ENCODE results near the gene ATOSB.
"Not testable (repeated sequence)": the region's sequence is repeated elsewhere in the genome, so short reads cannot be mapped to it uniquely, and the experiment has no call there.

ATOSB gene

GRCh38 chr9:35115680-35116538 lies at the start of gene ATOSB:
ATOSB (minus strand) TSS chr9:35115862; CDS start chr9:35108274, 7,588 bp downstream.
- peak; percentile 98 for DNase-seq

GRCh38 chr9:35164711-35165110 lies 49.0 kb upstream of the ATOSB start:
- peak; percentile 14 for DNase-seq

GRCh38 chr9:35163413-35163812 lies 47.8 kb upstream of the ATOSB start:
- no peak for DNase-seq

DNA sequence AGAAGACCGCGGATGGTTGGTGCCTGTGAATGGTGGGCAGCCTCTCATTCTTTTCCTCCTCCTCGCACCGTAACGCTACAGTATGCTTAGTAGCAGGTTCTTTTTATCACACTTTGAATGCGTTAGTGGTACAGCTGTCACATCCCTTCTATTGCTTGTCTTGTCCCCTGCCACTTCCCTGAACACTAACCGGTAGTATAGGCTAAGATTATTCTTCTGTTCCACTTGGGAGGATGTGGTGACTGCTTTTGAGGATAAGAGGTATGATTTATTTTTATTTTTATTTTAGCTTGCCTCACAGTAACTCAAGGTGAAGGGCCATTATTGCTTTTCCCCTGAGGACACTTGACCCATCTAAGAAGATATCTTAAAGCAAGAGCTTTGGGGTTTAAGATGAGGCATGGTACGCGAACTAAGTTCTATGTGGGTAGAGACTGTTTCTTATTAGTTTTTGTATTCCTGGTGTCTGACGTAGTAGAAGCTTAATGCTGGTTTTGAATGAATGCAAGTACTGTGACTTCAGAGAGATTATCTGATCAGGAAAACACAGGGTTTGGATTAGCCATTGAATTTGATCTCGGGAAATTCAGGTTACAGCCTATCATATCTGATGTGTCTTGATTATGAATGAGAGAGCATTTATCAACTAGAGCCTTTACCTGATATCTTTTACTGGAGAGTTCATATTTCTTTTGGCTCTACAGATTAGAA lies 47.1 kb upstream of the ATOSB start:
- no peak for DNase-seq

DNA sequence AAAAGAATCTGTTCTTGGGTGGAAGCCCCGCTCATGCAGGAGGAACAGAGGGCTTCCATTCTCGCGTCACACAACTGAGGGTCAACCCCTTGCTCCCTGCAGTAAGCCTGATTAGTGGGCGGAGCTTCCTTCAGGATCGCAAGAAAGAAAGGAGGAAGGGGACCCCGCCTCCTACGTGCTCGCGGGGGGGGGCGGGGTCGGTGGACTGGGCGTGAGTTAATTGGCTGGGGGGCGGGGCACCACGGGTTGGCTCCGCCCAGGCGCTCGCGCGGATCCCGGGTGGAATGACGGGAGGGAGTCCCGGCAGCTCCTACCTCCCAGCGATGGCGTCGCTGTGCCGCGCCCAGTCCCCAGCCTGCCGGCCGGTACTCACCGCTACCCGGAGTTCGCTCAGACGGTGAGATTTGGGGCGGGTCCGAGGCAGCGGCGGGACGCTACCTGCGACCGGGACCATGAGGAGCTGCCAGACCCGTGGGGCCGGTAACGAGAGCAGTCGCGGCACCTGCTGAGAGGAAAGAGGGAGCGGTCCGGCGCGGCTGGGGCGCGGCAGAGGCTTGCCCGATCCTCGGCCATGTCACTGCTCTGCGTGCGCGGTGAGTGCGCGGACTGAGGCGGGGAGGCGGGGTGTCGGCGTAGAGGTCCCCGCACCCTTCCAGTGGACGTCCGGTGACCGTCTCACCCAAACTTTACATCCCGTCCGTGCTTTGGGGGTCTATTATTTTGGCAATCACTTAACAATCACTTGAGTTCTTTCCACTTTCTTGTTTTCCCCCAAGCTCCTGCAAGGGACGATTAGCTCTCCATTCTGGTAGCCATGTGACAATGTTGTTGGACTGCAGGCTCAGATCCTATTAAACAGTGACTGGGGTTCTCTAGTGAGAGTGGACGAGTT lies 46.3 kb upstream of the ATOSB start, which contains the start of gene UNC13B:
Gene UNC13B (plus strand): TSS at position 297 of the 892 bp plus-strand sequence. CDS start 275 bp downstream, at position 572.
- DNase-seq = peak; percentile 94

DNA sequence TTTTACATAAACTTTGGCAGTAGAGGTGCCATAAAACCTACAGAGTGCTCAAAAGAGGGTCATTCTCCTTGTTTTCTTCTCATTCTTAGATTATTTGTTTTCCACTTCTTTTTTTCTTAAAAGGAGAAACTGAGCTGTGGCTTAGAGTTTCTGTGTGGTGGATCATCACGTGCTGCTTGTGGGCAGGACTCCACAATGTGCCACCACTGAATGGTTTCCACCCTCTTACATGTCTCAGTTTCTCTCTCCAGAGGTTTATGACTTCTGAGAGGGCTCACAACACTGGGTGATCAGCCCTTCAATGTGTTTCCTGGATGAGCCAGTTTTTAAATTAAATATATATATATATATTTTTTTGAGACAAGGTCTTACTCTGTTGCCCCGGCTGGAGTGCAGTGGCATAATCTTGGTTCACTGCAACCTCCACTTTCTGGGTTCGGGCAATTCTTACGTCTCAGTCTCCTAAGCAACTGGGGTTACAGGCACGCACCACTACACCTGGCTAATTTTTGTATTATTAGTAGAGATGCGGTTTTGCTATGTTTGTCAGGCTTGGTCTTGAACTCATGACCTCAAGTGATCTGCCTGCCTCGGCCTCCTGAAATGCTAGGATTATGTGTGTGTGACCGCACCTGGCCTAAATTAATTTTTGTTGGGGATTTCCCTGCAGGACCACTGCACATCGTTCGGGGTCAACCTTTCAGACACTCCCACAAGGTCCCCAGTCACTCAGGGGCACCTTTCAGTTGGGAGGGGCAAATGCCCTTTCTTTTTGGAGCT lies 43.0 kb upstream of the ATOSB start:
- DNase-seq = no peak

DNA sequence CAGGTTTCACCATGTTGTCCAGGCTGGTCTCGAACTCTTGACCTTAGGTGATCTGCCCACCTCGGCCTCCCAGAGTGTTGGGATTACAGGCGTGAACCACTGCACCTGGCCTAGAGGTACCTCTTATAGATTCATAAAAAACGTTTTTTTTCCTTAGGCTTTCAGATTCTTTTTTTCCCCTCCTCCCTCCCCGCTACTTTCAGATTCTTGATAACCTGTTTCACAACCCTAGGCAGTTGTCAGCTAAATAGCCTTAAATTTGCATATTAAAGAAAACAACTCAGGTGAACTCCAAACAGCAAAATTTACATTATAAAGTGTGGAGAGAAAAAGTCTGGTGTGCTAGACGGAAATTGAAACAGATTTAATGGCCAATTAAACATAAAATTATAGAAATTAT lies 42.2 kb upstream of the ATOSB start:
- DNase-seq = not testable (repeated sequence)

- DNase-seq = no peak
Observed at GRCh38 chr9:35156781-35157180, 41.1 kb upstream of the ATOSB start.

DNA sequence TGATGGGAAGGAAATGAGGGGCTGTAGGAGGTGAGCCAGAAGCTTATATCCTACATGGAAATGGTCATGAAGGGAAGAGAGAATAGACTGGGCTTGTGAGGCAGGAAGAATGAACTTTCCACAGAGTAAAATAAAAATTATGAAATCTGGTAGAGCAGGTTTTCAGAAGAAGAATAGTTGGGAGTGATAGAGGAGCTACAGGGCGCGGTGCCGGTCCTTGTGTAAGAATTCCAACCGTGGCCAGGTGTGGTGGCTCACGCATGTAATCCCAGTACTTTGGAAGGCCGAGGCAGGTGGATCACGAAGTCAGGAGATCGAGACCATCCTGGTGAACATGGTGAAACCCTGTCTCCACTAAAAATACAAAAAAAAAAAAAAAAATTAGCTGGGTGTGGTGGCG lies 37.3 kb upstream of the ATOSB start:
- DNase-seq = no peak

DNA sequence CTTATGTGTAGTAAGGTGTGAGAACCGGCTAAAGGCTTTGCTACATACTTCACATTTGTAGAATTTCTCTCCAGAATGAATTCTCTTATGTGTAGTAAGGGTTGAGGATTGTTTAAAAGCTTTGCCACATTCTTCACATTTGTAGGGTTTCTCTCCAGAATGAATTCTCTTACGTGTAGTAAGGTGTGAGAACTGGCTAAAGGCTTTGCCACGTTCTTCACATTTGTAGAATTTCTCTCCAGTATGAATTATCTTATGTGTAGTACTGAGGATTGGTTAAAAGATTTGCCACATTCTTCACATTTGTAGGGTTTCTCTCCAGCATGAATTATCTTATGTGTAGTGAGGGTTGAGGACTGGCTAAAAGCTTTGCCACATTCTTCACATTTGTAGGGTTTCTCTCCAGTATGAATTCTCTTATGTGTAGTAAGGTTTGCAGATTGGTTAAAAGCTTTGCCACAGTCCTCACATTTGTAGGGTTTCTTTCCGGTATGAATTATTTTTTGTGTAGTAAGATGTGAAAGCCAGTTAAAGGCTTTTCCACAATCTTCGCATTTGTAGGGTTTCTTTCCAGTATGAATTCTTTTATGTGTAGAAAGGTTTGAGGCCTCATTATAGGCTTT lies 32.4 kb upstream of the ATOSB start:
- not testable (repeated sequence) for DNase-seq

DNA sequence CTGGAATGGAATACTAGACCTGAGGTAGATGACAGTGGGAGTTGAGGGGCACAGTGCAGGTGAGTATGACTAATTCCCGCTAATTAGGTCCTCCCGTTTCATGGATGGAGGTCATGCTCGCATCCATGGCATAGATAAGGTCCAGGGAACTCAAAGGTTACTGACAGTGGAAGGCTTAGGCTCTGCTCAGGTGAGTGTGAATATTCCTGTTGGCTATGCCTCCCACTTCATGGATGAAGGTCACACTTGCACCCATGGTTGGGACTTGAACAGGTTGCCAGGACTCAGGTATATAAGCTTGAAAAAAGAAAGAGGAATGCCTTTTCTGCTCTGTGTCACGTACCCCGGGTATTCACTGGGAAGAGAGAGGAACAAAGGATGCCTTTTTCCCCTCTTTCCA lies 26.4 kb upstream of the ATOSB start:
- DNase-seq = no peak

- DNase-seq = no peak
Observed at GRCh38 chr9:35140093-35140492, 24.4 kb upstream of the ATOSB start.

DNA sequence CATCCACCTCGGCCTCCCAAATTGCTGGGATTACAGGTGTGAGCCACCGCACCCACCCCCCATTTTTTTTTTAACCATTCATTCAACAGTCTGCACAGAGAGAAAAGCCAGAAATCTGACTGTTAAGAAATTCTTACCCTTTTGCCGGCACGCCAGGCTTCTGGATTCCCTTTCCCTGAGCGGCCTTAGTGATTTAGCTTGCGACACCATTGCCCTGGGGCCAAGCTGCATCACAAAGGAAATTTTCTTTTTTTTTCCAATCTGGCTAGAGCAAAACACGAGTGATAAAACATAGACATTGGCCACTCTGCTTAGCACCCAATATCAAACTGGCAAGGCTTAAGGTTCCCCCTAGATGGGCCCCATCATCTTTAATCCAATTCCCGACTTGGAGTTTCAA lies 21.2 kb upstream of the ATOSB start:
- DNase-seq = no peak

DNA sequence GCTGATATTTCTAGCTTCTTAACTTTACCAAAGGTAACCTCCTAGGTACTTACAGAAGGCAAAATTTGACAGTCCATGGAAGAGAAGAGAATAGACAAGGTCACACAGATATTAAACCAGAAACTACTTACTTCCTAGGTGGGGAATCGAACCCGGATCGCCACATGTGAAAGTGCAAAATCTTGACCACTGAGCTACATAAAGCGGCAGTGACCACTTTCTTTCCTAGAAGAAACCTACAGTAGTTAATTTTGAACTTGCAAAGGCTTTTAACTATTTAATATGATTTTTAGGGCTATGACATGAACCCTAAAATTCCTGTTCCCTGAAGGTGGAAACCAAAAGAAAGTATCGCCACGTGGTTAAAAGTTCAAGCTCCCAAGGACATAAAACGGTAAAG lies 20.3 kb upstream of the ATOSB start:
- DNase-seq = no peak

GRCh38 chr9:35134920-35135319 lies 19.3 kb upstream of the ATOSB start:
- DNase-seq = no peak

DNA sequence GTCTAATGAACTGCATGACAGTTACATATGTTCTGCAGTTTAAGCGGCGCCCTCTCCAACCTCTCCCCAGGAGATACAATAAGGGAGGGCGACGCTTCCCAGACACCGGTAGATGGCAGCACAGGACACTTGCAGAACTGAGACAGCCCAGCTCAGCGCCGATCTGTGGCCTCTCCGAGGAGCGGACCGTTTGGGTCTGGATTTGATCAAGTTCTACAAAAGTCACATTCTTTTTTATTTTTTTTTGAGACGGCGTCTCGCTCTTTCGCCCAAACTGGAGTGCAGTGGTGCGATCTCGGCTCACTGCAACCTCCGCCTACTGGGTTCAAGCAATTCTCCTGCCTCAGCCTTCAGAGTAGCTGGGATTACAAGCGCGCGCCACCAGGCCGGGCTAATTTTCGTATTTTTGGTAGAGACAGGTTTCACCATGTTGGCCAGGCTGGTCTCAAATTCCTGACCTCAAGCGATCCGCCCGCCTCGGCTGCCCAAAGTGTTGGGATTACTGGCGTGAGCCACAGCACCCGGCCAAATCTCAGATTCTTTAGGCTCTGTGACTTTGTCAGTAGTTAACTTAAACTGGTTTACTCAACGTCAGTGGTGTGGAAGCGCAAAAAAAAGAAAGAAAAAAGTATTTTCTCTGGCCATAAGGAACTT lies 1.4 kb upstream of the ATOSB start:
- peak; percentile 93 for DNase-seq

DNA sequence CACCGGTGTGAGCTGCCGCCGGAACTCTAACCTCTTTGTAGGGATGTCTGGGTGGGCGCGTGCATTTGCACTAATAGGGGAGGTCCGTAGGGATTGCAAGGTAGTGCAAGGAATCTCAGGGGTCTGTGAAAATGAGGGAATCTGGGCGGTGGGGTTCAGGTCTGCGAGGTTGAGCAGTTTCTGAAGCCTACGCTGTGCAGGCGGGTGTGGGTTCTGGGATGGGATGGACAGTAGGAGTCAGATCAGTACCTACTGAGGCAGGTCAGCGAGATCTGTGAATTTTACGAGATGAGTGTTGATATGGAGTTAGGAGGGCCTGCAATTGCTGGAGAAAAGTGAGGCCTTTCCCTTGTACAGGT lies 856 bp upstream of the ATOSB start:
- no peak for DNase-seq

DNA sequence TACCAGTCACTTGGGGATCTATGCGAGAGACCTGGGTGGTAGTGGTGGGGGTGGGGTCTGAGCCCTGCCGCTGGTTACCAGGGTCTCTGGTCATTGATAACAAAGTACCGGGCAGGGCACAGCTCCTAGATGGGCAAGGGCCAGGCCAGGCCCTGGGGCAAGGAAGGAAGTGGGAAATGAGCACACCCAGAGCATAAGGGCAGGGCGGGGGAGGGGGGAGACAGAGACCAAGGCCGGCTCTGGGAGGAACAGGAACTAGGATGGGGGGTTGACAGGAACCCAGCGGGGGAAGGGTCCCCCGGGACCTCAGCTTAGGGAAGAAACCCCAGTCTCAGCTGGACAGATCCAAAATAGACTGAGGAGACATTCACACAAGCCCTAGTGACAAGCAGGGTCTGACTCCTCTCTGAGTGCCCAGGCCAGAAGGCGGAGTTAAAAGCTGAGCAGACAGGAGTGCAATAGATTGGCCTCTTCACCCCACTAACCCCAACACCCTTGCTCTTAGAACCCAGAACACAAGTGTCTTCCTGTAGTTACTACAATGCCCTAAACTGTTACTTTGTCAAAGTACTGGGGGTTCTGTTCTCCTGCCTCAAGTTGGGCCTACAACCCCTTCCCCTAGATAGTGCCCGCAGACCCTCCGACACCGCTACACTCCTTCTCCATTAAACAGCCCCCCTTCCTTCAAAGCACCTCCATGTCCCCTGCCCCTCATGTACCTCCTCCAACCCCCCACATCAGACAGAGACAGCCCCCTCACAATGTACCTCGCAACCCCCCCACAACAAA lies 628 bp downstream of the ATOSB start:
- peak; percentile 73 for DNase-seq

DNA sequence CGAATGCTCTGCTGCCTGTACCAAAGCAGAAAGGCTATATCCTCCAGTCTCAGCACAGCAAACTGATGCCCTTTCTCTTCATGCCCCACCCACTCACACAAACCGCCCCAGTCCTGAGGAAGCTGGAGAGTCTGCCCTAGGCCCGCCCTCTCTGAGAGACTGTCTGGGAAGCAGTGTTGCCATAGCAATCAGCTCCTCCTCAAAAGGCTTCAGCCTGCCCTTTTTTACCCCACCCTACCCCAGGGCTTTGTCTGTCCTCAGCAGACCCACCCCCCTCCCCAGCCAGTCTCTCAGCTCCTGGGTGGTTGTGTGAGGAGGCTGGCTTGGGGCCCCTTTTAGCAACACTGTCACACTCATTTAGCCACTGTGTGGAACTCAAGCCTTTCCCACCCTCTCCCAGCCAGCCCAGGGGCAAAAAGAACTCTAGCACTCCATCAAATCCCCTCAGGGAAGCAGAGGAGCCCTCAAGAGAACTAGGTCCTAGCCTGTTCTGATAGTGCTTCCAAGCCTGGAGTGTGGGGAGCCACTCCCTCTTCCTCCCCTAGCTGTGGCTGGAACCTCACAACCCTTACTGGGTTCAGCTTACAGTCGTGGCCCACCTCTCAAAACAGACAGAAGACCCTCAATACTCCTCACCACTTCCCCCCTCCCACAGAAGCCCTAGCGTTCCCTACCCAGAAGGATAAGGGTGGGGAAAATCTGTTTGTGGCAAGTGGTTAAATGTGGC lies 1.4 kb downstream of the ATOSB start:
- DNase-seq = peak; percentile 98

Measured in fibroblast of skin of right biceps (primary cell).